Measurements from ENCODE around the gene SLC25A22. TPM values are rescaled to one million over a fixed set of nuclear protein-coding genes. Genes with fewer than 3 reads are reported as not detected.

Gene SLC25A22
- total and polyA plus RNA-seq, 9 of the 15 experiments (the other 6 are each of a cell fraction or from before 2014, with no cell fraction given), result 0.41 to 55.4 (median 11.4) TPM

- TF ChIP-seq GATAD2B (IDR thresholded peaks at IDR 0.05; ENCODE audit: borderline replicate concordance), result no peak
- peak in 1 of 2 experiments; percentile 57; a peak in 1 of 4 replicates for TF ChIP-seq SIN3A (IDR thresholded peaks at IDR 0.05; ENCODE audit: borderline replicate concordance in 2 of 2, control insufficient read depth in 1 of 2, low read depth in 2 of 2, low read length in 2 of 2)
- peak; percentile 76 for TF ChIP-seq HNRNPLL (IDR thresholded peaks at IDR 0.05; ENCODE audit: low read depth, low read length, poor library complexity, severe bottlenecking)
- 0 out of 2 replicates have a peak, but pooled peaks have one; percentile 61 for TF ChIP-seq RBM14 (IDR thresholded peaks at IDR 0.05; ENCODE audit: borderline replicate concordance, insufficient read depth, low read depth, low read length)
- TF ChIP-seq MEF2D (tag; conservative IDR thresholded peaks at IDR 0.05; ENCODE audit: low read depth), result no peak
- TF ChIP-seq UBTF (IDR thresholded peaks at IDR 0.05; ENCODE audit: borderline replicate concordance in 1 of 2, low read depth in 2 of 2, low read length in 2 of 2), result peak; percentile 76 to 80; a peak in 3 of 4 replicates
- TF ChIP-seq ZBTB40 (IDR thresholded peaks at IDR 0.05), result peak; percentile 13; the same call in 1 of the 2 replicates
- TF ChIP-seq ZBTB40 (CRISPR knock-in tag; IDR thresholded peaks at IDR 0.05), result no peak
- peak; percentile 91; the same call in 1 of the 2 replicates for TF ChIP-seq TGIF2 (CRISPR knock-in tag; IDR thresholded peaks at IDR 0.05)
- TF ChIP-seq KLF16 (IDR thresholded peaks at IDR 0.05), result no peak
- TF ChIP-seq ZNF639 (CRISPR knock-in tag; conservative IDR thresholded peaks at IDR 0.05 in 1 of 2, IDR thresholded peaks at IDR 0.05 in 1 of 2), result peak in 1 of 2 experiments; percentile 55; a peak in 1 of 4 replicates
Observed at GRCh38 chr11:747158-748006, 50.7 kb downstream of the SLC25A22 start, which contains the start of gene TALDO1 (continued).

Measured in K562 (cell line).